H1 (cell line): ENCODE data around the gene ZNF692. TPM values are rescaled to one million over a fixed set of nuclear protein-coding genes. Genes with fewer than 3 reads are reported as not detected.

Experiments used
- BCL11A ChIP-seq, 2 experiments: IDR thresholded peaks; one replicate each; pipeline ENCODE4 v1.6.1; 2011; ENCODE audit warnings: low read depth in 2 of 2, low read length in 2 of 2, mild to moderate bottlenecking in 2 of 2
- BRCA1 ChIP-seq: IDR thresholded peaks from 2 replicates; pipeline ENCODE4 v1.6.1; 2012; ENCODE audit warnings: low read depth, low read length, improper control_type of control experiment
- NRF1 ChIP-seq: IDR thresholded peaks from 2 replicates; pipeline ENCODE4 v1.6.1; 2011; ENCODE audit warnings: mild to moderate bottlenecking, low read depth, low read length, improper control_type of control experiment
- RAD21 ChIP-seq, 2 experiments: IDR thresholded peaks in 1 of 2; conservative IDR thresholded peaks in 1 of 2; 2 replicates each; pipeline ENCODE4 v1.6.1; 2011; ENCODE audit warnings: low read depth in 2 of 2, low read length in 2 of 2, improper control_type of control experiment in 1 of 2, inconsistent platforms in 1 of 2, mild to moderate bottlenecking in 1 of 2, moderate library complexity in 1 of 2
- RNF2 ChIP-seq: fragments of 200-900, 300-1000 bp; sonication (generic); IDR thresholded peaks from 2 replicates; pipeline ENCODE4 v1.7.1; 2016; ENCODE audit warnings: borderline replicate concordance, low read depth, mild to moderate bottlenecking, antibody characterized with exemption, low read length; ENCODE audit not compliant: poor library complexity, severe bottlenecking; ENCODE audit errors: missing control alignments
- SIRT6 ChIP-seq: IDR thresholded peaks from one replicate; pipeline ENCODE4 v1.7.1; 2012; ENCODE audit warnings: low read length, inconsistent platforms
- SP1 ChIP-seq: IDR thresholded peaks from 2 replicates; pipeline ENCODE4 v1.6.1; 2011; ENCODE audit warnings: low read depth, low read length
- SP4 ChIP-seq: IDR thresholded peaks from 2 replicates; pipeline ENCODE4 v1.6.1; 2012; ENCODE audit warnings: low read length, inconsistent platforms
- SRF ChIP-seq: IDR thresholded peaks from 2 replicates; pipeline ENCODE4 v1.6.1; 2011; ENCODE audit warnings: mild to moderate bottlenecking, low read depth, low read length, moderate library complexity
- SUZ12 ChIP-seq: fragments of 200-600 bp; sonication (generic); IDR thresholded peaks from 2 replicates; pipeline ENCODE4 v1.6.1; 2012; ENCODE audit warnings: mild to moderate bottlenecking, inconsistent platforms, low read length, moderate library complexity, mixed read lengths
- TCF12 ChIP-seq: IDR thresholded peaks from 2 replicates; pipeline ENCODE4 v1.6.1; 2011; ENCODE audit warnings: low read depth, mild to moderate bottlenecking, low read length
- polyA plus RNA-seq, 7 experiments: library from polyadenylated mRNA; depleted of rRNA in 3 of 7; stranded (reverse) in 5 of 7; unstranded in 2 of 7; fragments of >200 nt in 5 of 7; fragments of 200-250 nt in 2 of 7; gene quantifications; 1 replicate in 5 of 7; 2 replicates in 1 of 7; 4 replicates in 1 of 7; pipeline versions ENCODE4 v1.2.1 to v1.2.3, GENCODE V29; 2011 to 2013; ENCODE audit warnings: missing spikeins in 2 of 7, mixed read lengths in 2 of 7
- total RNA-seq: library from RNA; stranded (reverse); fragmentation: NEBNext Ultra II Directional; extraction: Animal tissue kit (Norgen Biotek cat#: 25700); gene quantifications from 2 replicates; pipeline ENCODE4 v1.2.1, GENCODE V29; 2021
- TF ChIP-seq, protein P1 (sequence below): IDR thresholded peaks from 2 replicates; pipeline ENCODE4 v1.6.1; 2012; ENCODE audit warnings: inconsistent platforms

ZNF692 gene
- total and polyA plus RNA-seq, 2 of the 8 experiments (the other 6 are each of a cell fraction or from before 2014, with no cell fraction given): 38.4 to 52.3 TPM

GRCh38 chr1:248873993-248874533 is 15.2 kb upstream of the ZNF692 start (continued):
- TF ChIP-seq RAD21 (IDR thresholded peaks at IDR 0.05 in 1 of 2, conservative IDR thresholded peaks at IDR 0.05 in 1 of 2; ENCODE audit: low read depth in 2 of 2, low read length in 2 of 2) (no peak), SP1 (no peak), NRF1 (peak; percentile 19; the same call in 1 of the 2 replicates), SP4 (no peak), TCF12 (0 out of 2 replicates have a peak, but pooled peaks have one; percentile 6), SRF (no peak), BCL11A (IDR thresholded peaks at IDR 0.05; ENCODE audit: low read depth in 2 of 2, low read length in 2 of 2) (no peak), RNF2 (no peak), SUZ12 (no peak), BRCA1 (no peak), SIRT6 (no peak)
- TF ChIP-seq, protein P1, sequence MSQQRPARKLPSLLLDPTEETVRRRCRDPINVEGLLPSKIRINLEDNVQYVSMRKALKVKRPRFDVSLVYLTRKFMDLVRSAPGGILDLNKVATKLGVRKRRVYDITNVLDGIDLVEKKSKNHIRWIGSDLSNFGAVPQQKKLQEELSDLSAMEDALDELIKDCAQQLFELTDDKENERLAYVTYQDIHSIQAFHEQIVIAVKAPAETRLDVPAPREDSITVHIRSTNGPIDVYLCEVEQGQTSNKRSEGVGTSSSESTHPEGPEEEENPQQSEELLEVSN: no peak
